NB4 (cell line): Measurements from ENCODE around the gene NYAP2.

Experiments
- DNase-seq: peaks from one replicate; pipeline ENCODE4 v3.0.0; 2010; ENCODE audit warnings: low read depth
- H3K4me3 ChIP-seq: one replicate; pipeline ENCODE4 v1.5.1; 2011; ENCODE audit warnings: mild to moderate bottlenecking, low read depth, low read length, moderate library complexity
- CTCF ChIP-seq: IDR thresholded peaks from one replicate; pipeline ENCODE4 v1.5.1; 2012; ENCODE audit warnings: low read depth, low read length
- MAX ChIP-seq: IDR thresholded peaks from 2 replicates; pipeline ENCODE4 v1.6.1; 2011; ENCODE audit warnings: low read depth, low read length
- MYC ChIP-seq: IDR thresholded peaks from 2 replicates; pipeline ENCODE4 v1.6.1; 2011; ENCODE audit warnings: low read depth, low read length
- POLR2A ChIP-seq: IDR thresholded peaks from 2 replicates; pipeline ENCODE4 v1.6.1; 2011; ENCODE audit warnings: mild to moderate bottlenecking; ENCODE audit not compliant: insufficient read length; ENCODE audit errors: extremely low read depth

NYAP2 gene

GRCh38 chr2:225532096-225532495 lies 132.6 kb downstream of the NYAP2 start:
- no peak for DNase-seq
- no peak for TF ChIP-seq MAX
- no peak overlapping the region for H3K4me3 ChIP-seq

GRCh38 chr2:225534037-225534436 lies 134.5 kb downstream of the NYAP2 start:
- H3K4me3 ChIP-seq, result no peak overlapping the region
- no peak for DNase-seq
- no peak for TF ChIP-seq CTCF
- no peak for TF ChIP-seq MYC
- no peak for TF ChIP-seq POLR2A
- no peak for TF ChIP-seq MAX

GRCh38 chr2:225534697-225535096 lies 135.2 kb downstream of the NYAP2 start:
- DNase-seq, result no peak
- no peak for TF ChIP-seq CTCF
- no peak for TF ChIP-seq MYC
- no peak for TF ChIP-seq MAX
- no peak for TF ChIP-seq POLR2A

GRCh38 chr2:225536036-225536435 lies 136.5 kb downstream of the NYAP2 start:
- DNase-seq, result no peak
- no peak overlapping the region for H3K4me3 ChIP-seq
- TF ChIP-seq CTCF (no peak), MYC (no peak), POLR2A (no peak), MAX (no peak)

More at GRCh38 chr2:225534697-225535096, 135.2 kb downstream of the NYAP2 start:
- H3K4me3 ChIP-seq, result no peak overlapping the region

- no peak overlapping the region for H3K4me3 ChIP-seq
- no peak for DNase-seq
- TF ChIP-seq CTCF (no peak), MYC (no peak), MAX (no peak), POLR2A (no peak)
Measured at GRCh38 chr2:225543626-225544025, 144.1 kb downstream of the NYAP2 start.

- no peak for TF ChIP-seq CTCF
- TF ChIP-seq MAX, result no peak
- no peak for TF ChIP-seq POLR2A
- no peak for TF ChIP-seq MYC
- no peak for DNase-seq
- no peak overlapping the region for H3K4me3 ChIP-seq
Measured at GRCh38 chr2:225556461-225556860, 157.0 kb downstream of the NYAP2 start.
